ENCODE results near the gene PEPD. TPM values are rescaled to one million over a fixed set of nuclear protein-coding genes. Genes with fewer than 3 reads are reported as not detected.
A peak's percentile ranks its signal among the peaks of the same experiment; 100 is the strongest.

The PEPD gene
- total RNA-seq, 1 donor: 87.9 TPM

- H3K27ac ChIP-seq (ENCODE audit: low read depth, low read length): no peak overlapping the region
- TF ChIP-seq CTCF (IDR thresholded peaks at IDR 0.05; ENCODE audit: extremely low read depth, low read depth, low read length): no peak
- no peak overlapping the region for H3K4me3 ChIP-seq (ENCODE audit: insufficient read depth, low read length)
- no peak overlapping the region for H2AFZ ChIP-seq (ENCODE audit: low read length)
- no peaks in the 10 kb centered on the region for H4K20me1 ChIP-seq (ENCODE audit: insufficient read depth, low read length)
- H3K36me3 ChIP-seq (ENCODE audit: insufficient read depth, low read length): no peaks in the 10 kb centered on the region
- H3K4me1 ChIP-seq (ENCODE audit: insufficient read depth, low read length): no peaks in the 10 kb centered on the region
- no peak overlapping the region for H3K4me2 ChIP-seq (ENCODE audit: insufficient read depth, low read length)
- H3K9me3 ChIP-seq (ENCODE audit: low read depth, low read length): no peaks in the 10 kb centered on the region
- no peak for DNase-seq (ENCODE audit: insufficient read length, low spot score, missing footprints)
- H3K79me2 ChIP-seq (ENCODE audit: insufficient read depth, low read length): no peaks in the 10 kb centered on the region
- peaks cover 11% of the 10 kb centered on the region for H3K27me3 ChIP-seq (ENCODE audit: insufficient read depth, low read length)
These were observed 164.0 kb downstream of the PEPD start for GRCh38 chr19:33357556-33357955.

GRCh38 chr19:33355535-33355934 is 166.1 kb downstream of the PEPD start:
- H3K4me1 ChIP-seq (ENCODE audit: insufficient read depth, low read length): peaks cover 4% of the 10 kb centered on the region
- no peaks in the 10 kb centered on the region for H4K20me1 ChIP-seq (ENCODE audit: insufficient read depth, low read length)
- H3K27ac ChIP-seq (ENCODE audit: low read depth, low read length): no peak overlapping the region
- DNase-seq (ENCODE audit: insufficient read length, low spot score, missing footprints): no peak
- H3K9me3 ChIP-seq (ENCODE audit: low read depth, low read length): no peaks in the 10 kb centered on the region
- no peaks in the 10 kb centered on the region for H3K79me2 ChIP-seq (ENCODE audit: insufficient read depth, low read length)
- H3K27me3 ChIP-seq (ENCODE audit: insufficient read depth, low read length): no peaks in the 10 kb centered on the region
- no peaks in the 10 kb centered on the region for H3K36me3 ChIP-seq (ENCODE audit: insufficient read depth, low read length)
- TF ChIP-seq CTCF (IDR thresholded peaks at IDR 0.05; ENCODE audit: extremely low read depth, low read depth, low read length): no peak
- H3K4me2 ChIP-seq (ENCODE audit: insufficient read depth, low read length): no peak overlapping the region
- no peak overlapping the region for H3K4me3 ChIP-seq (ENCODE audit: insufficient read depth, low read length)
- H2AFZ ChIP-seq (ENCODE audit: low read length): no peak overlapping the region

- Histone ChIP-seq H3K9me3 (ENCODE audit: low read depth, low read length) (no peaks in the 10 kb centered on the region), H3K4me2 (ENCODE audit: insufficient read depth, low read length) (peak overlapping the region; percentile 23), H3K4me3 (ENCODE audit: insufficient read depth, low read length) (no peak overlapping the region), H2AFZ (ENCODE audit: low read length) (no peak overlapping the region), H4K20me1 (ENCODE audit: insufficient read depth, low read length) (no peaks in the 10 kb centered on the region), H3K36me3 (ENCODE audit: insufficient read depth, low read length) (no peaks in the 10 kb centered on the region), H3K27ac (ENCODE audit: low read depth, low read length) (no peak overlapping the region), H3K27me3 (ENCODE audit: insufficient read depth, low read length) (peaks cover 23% of the 10 kb centered on the region), H3K4me1 (ENCODE audit: insufficient read depth, low read length) (peaks cover 7% of the 10 kb centered on the region), H3K79me2 (ENCODE audit: insufficient read depth, low read length) (no peaks in the 10 kb centered on the region)
- DNase-seq (ENCODE audit: insufficient read length, low spot score, missing footprints): peak; percentile 88
- TF ChIP-seq CTCF (IDR thresholded peaks at IDR 0.05; ENCODE audit: extremely low read depth, low read depth, low read length): no peak
These were observed 170.9 kb downstream of the PEPD start for GRCh38 chr19:33350538-33351309.

GRCh38 chr19:33349319-33350289 is 172.0 kb downstream of the PEPD start:
- Histone ChIP-seq H3K27ac (ENCODE audit: low read depth, low read length) (no peak overlapping the region), H3K27me3 (ENCODE audit: insufficient read depth, low read length) (peaks cover 34% of the 10 kb centered on the region), H2AFZ (ENCODE audit: low read length) (no peak overlapping the region), H4K20me1 (ENCODE audit: insufficient read depth, low read length) (no peaks in the 10 kb centered on the region), H3K9me3 (ENCODE audit: low read depth, low read length) (no peaks in the 10 kb centered on the region), H3K4me2 (ENCODE audit: insufficient read depth, low read length) (no peak overlapping the region), H3K79me2 (ENCODE audit: insufficient read depth, low read length) (no peaks in the 10 kb centered on the region), H3K4me3 (ENCODE audit: insufficient read depth, low read length) (no peak overlapping the region), H3K36me3 (ENCODE audit: insufficient read depth, low read length) (no peaks in the 10 kb centered on the region), H3K4me1 (ENCODE audit: insufficient read depth, low read length) (peaks cover 7% of the 10 kb centered on the region)
- no peak for TF ChIP-seq CTCF (IDR thresholded peaks at IDR 0.05; ENCODE audit: extremely low read depth, low read depth, low read length)
- no peak for DNase-seq (ENCODE audit: insufficient read length, low spot score, missing footprints)

All from osteoblast (primary cell).